Neuron (in vitro differentiated cells): ENCODE data around the gene SLC39A1.
"Not testable (repeated sequence)": the region's sequence is repeated elsewhere in the genome, so short reads cannot be mapped to it uniquely, and the experiment has no call there.

Experiments
- H2AFZ ChIP-seq: one replicate; pipeline ENCODE4 v1.6.1; 2013; ENCODE audit warnings: low read depth, mild to moderate bottlenecking, inconsistent platforms, low read length, moderate library complexity
- H3K27me3 ChIP-seq: one replicate; pipeline ENCODE4 v1.6.1; 2013; ENCODE audit warnings: low read length; ENCODE audit not compliant: insufficient read depth
- H3K36me3 ChIP-seq: one replicate; pipeline ENCODE4 v1.6.1; 2013; ENCODE audit warnings: low read length; ENCODE audit not compliant: insufficient read depth
- H3K4me1 ChIP-seq: one replicate; pipeline ENCODE4 v1.6.1; 2013; ENCODE audit warnings: low read length; ENCODE audit not compliant: insufficient read depth
- H3K4me3 ChIP-seq: 2 replicates; pipeline ENCODE4 v1.5.1; 2013; ENCODE audit warnings: mild to moderate bottlenecking, low read length, moderate library complexity
- H3K9me3 ChIP-seq: one replicate; pipeline ENCODE4 v1.6.1; 2013; ENCODE audit warnings: low read length

SLC39A1 gene, protein sequence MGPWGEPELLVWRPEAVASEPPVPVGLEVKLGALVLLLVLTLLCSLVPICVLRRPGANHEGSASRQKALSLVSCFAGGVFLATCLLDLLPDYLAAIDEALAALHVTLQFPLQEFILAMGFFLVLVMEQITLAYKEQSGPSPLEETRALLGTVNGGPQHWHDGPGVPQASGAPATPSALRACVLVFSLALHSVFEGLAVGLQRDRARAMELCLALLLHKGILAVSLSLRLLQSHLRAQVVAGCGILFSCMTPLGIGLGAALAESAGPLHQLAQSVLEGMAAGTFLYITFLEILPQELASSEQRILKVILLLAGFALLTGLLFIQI

DNA sequence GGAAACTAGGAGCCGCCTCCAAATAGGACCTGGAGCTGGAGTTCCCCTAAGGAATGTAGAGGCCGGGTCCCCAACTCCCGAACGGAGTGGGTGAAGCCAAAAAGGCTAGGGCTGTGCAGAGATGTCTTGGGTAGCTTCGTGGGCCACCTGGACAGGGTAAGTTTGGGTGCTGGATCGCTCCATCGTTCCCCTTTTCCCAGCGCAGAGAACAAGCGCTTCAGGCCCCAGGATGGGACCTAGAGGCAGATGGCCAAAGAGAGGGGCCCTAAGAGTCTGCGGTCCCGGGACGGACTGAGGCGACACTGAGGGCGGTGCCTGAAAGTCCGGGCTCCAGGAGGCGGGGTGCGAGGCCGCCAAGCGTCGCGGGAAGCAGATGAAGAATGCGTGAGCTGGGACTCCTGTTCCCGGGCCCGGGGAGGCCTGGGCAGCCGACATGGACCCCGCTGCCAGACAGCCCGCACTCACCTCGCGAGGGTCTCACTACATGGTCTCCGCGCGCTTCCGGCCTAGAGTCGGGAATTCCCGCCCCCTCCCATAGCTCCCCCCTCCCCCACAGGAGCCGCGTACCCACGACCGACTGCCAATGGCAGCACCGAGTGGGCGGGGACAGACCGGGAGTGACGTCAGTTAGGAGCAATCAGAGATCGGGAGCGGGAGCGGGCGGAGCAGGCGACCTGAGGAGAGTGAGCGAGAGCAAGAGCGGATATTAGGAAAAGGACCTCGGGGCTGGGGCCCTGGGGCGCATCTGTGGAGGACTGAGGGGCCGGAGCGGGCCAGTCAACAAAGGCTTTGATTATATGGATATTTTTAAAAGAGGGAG lies at the start of gene SLC39A1:
TSS of gene SLC39A1 (minus strand) at position 508 of the 820 bp plus-strand sequence. CDS start 822 bp downstream, outside the sequence.
- peak within 1 kb of the TSS; percentile 35 for H2AFZ ChIP-seq
- peak within 1 kb of the TSS; percentile 66 for H3K4me3 ChIP-seq
- H3K4me1 ChIP-seq: peaks cover 35% of the 10 kb centered on the region
- H3K36me3 ChIP-seq: peaks cover 20% of the 10 kb centered on the region
- H3K27me3 ChIP-seq: no peaks in the 10 kb centered on the region
- no peaks in the 10 kb centered on the region for H3K9me3 ChIP-seq

DNA sequence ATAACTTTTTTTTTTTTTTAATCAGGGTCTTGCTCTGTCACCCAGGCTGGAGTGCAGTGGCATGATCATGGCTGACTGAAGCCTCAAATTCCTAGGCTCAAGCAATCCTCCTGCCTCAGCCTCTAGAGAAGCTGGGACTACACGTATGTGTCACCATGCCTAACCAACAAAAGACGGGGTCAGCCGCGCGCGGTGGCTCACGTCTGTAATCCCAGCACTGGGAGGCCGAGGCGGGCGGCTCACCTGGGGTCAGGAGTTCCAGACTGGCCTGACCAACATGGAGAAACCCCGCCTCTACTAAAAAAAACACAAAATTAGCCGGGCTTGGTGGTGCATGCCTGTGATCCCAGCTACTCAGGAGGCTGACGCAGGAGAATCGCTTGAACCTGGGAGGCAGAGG lies 49.2 kb upstream of the SLC39A1 start:
- H2AFZ ChIP-seq, H3K36me3 ChIP-seq: not testable (repeated sequence)

DNA sequence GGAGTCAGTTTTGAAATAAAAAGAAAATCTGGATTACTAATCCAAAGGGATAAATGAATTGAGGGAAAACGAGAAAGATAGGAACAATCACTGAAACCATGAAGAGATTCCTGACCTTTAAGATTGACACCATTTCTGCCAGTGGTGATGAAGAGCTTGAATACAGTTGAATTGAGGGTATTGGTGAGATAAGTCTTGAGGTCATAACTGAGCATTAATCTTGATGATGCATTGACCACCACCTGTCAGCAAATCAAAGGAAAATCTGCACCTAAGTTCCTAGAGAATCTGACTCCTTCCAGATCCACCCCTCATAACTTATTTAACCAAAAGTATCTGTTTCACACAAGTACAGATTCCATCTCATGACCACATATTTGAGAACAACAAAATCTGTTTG lies 48.8 kb upstream of the SLC39A1 start:
- H3K9me3 ChIP-seq: no peaks in the 10 kb centered on the region
- H3K36me3 ChIP-seq: no peaks in the 10 kb centered on the region
- H3K27me3 ChIP-seq: no peaks in the 10 kb centered on the region
- H3K4me1 ChIP-seq: no peaks in the 10 kb centered on the region
- no peak overlapping the region for H3K4me3 ChIP-seq
- H2AFZ ChIP-seq: no peak overlapping the region

More for the DNA sequence above, 49.2 kb upstream of the SLC39A1 start:
- not testable (repeated sequence) for H3K27me3 ChIP-seq, H3K4me1 ChIP-seq, H3K9me3 ChIP-seq, H3K4me3 ChIP-seq

DNA sequence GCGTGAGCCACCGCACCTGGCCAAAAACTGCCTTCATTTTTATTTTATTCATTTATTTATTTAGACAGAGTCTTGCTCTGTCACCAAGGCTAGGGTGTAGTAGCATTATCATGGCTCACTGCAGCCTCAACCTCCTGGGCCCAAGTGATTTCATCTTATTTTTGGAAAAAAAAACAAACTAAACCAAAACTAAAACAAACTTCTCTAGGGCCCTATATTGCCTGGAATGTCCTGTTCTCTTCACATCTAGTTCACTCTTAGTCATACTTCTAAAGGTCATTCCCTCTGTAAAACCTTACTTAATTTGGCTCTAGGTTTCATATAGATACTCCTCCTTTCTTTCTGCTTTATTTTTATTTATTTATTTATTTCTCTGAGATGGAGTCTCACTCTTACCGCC lies 42.8 kb upstream of the SLC39A1 start:
- Histone ChIP-seq H2AFZ (no peak overlapping the region), H3K27me3 (no peaks in the 10 kb centered on the region), H3K4me1 (peaks cover 8% of the 10 kb centered on the region), H3K9me3 (no peaks in the 10 kb centered on the region), H3K36me3 (no peaks in the 10 kb centered on the region), H3K4me3 (no peak overlapping the region)

DNA sequence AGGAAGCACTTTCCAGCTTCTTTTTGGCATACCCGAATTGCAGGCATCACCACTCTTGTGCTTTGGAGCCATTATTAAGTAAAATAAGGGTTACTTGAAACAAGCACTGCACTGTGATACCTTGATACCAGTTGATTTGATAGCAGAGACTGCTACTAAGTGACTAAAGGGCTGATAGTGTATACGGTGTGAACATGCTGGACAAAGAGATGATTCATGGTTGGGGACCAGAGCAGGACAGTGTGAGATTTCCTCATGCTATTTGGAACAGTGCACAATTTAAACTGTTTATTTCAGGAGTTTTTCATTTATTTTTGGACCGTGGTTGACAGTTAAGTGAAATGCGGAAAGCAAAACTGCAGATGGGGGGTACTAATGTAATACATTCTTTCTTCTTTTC lies 37.1 kb upstream of the SLC39A1 start:
- Histone ChIP-seq H2AFZ (no peak overlapping the region), H3K27me3 (no peaks in the 10 kb centered on the region), H3K4me1 (peaks cover 8% of the 10 kb centered on the region), H3K36me3 (no peaks in the 10 kb centered on the region), H3K4me3 (no peak overlapping the region), H3K9me3 (no peaks in the 10 kb centered on the region)

DNA sequence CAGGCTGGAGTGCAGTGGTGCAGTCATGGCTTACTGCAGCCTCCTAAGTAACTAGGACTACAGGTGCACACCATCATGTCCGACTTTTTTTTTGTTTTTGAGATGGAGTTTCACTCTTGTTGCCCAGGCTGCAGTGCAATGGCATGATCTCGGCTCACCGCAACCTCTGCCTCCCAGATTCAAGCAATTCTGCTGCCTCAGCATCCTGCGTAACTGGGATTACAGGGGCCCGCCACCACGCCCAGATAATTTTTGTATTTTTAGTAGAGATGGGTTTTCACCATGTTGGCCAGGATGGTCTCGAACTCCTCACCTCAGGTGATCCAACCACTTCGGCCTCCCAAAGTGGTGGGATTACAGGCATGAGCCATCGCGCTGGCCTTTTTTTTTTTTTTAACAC lies 33.5 kb upstream of the SLC39A1 start:
- H3K9me3 ChIP-seq, H2AFZ ChIP-seq, H3K4me3 ChIP-seq, H3K4me1 ChIP-seq, H3K27me3 ChIP-seq: not testable (repeated sequence)
- H3K36me3 ChIP-seq: peaks cover 25% of the 10 kb centered on the region

DNA sequence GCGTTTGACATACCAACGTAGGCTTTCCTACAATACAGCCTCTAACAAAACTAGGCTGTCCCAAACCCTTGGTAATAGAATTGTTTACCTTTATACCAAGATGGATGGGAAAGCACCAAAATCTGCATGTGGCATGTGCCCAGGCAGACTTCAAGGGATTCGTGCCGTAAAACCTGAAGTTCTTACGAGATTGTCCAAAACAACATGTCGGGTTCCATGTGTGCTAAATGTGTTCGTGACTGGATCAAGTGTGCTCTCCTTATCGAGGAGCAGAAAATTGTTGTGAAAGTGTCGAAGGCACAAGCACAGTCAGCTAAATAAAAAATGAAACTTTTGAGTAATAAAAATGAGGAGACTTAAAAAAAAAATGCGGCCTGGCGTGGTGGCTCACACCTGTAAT lies 32.3 kb upstream of the SLC39A1 start:
- Histone ChIP-seq H3K4me1 (peaks cover 10% of the 10 kb centered on the region), H3K9me3 (no peaks in the 10 kb centered on the region), H2AFZ (no peak overlapping the region), H3K4me3 (no peak overlapping the region), H3K36me3 (peaks cover 33% of the 10 kb centered on the region), H3K27me3 (no peaks in the 10 kb centered on the region)

DNA sequence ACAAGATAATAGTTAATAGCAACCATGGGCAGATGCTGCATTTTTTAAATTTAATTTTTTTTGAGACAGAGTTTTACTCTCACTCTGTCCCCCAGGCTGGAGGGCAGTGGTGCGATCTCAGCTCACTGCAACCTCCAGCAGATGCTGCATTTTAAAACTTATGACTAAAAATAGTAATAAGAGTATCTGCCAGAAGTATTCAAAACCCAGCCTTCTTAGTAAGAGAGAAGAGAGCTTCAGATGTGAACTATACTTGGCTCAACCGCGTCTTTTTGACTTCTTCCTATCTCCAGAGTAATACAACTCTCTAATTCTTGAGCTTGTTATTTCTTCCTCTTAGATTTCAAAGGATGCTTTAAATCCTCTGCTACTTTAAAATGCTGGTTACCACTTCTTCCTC lies 31.9 kb upstream of the SLC39A1 start:
- no peak overlapping the region for H2AFZ ChIP-seq

DNA sequence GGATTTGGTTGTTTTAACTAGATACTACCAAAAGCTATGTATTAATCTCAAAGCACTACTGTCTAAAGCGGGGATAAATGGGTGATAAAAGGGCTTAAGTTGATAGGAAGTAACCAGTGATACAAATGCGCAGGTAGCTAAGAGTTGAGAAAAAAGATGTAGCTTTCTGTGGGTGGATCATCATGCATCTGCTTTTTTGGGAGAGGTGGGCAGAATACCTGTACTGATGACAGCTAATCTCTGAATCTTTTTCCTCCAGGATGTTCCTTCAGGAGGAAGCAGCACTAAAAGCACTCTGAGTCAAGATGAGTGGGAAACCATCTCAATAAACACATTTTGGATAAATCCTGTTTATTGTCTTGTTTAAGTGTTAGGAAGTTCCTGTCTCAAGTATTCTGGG lies 28.5 kb upstream of the SLC39A1 start:
- H3K36me3 ChIP-seq: peaks cover 33% of the 10 kb centered on the region
- no peaks in the 10 kb centered on the region for H3K27me3 ChIP-seq
- H3K9me3 ChIP-seq: no peaks in the 10 kb centered on the region
- H3K4me1 ChIP-seq: peaks cover 10% of the 10 kb centered on the region
- H3K4me3 ChIP-seq: peak overlapping the region; percentile 72
- H2AFZ ChIP-seq: no peak overlapping the region

More for the DNA sequence above, 31.9 kb upstream of the SLC39A1 start:
- H3K36me3 ChIP-seq: peaks cover 33% of the 10 kb centered on the region
- no peaks in the 10 kb centered on the region for H3K27me3 ChIP-seq
- no peaks in the 10 kb centered on the region for H3K9me3 ChIP-seq
- no peak overlapping the region for H3K4me3 ChIP-seq
- peaks cover 10% of the 10 kb centered on the region for H3K4me1 ChIP-seq

DNA sequence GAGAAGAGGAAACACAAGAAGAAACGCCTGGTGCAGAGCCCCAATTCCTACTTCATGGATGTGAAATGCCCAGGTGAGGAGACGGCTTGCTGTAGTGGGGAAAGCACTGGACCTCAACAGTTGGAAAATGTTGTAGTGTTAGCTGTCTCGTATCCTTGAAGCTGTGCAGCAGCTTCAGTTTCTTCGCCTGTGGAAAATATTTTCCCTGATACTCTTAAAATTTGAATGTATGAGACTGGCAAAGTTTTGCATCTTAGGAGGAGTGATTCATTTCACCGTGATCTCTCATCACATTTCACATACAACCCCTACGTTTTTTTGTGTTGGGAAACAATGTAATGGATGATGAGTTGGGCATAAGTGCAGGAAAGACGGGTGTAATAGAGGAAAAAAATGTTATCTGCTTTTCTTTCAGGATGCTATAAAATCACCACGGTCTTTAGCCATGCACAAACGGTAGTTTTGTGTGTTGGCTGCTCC lies 27.9 kb upstream of the SLC39A1 start:
- Histone ChIP-seq H3K36me3 (peaks cover 33% of the 10 kb centered on the region), H3K27me3 (no peaks in the 10 kb centered on the region), H3K4me1 (peaks cover 10% of the 10 kb centered on the region), H3K4me3 (peak overlapping the region; percentile 72), H2AFZ (no peak overlapping the region), H3K9me3 (no peaks in the 10 kb centered on the region)

DNA sequence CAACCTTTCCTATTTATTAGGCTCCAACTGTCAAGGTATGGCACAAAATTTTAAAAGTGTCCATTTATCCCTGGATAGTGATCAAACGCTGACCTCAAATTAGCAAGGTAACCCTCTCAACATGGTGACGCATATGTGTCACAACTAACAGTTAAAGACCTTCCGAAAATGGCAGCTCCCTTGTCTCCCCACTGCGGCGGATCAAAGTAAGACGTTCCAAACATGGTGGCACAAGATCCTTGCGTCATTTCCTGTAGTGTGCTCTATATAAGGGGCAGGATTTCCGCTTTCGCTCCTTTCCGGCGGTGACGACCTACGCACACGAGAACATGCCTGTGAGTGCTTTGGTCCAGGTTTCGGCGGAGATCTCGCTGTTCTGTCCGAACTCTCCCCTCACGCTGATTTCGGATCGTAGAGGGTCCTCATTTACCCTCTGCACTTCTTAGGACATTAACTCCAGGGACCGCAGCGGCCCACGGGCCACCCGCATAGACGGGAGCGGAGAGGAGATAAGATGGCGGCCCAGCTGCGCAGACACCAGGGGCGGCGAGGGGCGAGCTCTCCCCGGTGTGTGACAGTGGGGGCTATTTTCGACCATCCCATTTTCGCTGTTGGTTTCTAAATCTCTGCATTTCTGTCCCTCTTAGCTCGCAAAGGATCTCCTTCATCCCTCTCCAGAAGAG lies 27.3 kb upstream of the SLC39A1 start, which contains the start of gene RPS27:
TSS of gene RPS27 (plus strand) at position 295 of the 683 bp plus-strand sequence. CDS start at position 330, 35 bp downstream.
- Histone ChIP-seq H3K4me1 (peaks cover 13% of the 10 kb centered on the region), H3K36me3 (peaks cover 33% of the 10 kb centered on the region)

DNA sequence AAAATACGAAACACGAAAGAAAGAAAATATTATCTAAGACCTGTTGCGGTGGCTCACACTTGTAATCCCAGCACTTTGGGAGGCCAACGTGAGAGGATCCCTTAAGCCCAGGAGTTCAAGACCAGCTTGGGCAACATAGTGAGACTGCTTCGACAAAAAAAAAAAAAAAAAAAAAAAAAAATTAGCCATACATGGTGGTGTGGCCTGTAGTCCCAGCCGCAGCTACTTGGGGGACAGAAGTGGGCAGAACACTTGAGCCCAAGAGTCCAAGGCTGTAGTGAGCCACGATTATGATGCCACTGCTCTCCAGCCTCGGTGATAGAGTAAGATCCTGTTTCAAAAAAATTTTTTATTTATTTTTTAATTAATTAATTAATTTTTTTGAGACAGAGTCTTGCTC lies 24.3 kb upstream of the SLC39A1 start:
- peaks cover 23% of the 10 kb centered on the region for H3K36me3 ChIP-seq
- no peak overlapping the region for H3K4me3 ChIP-seq
- no peaks in the 10 kb centered on the region for H3K9me3 ChIP-seq
- H3K4me1 ChIP-seq: peaks cover 26% of the 10 kb centered on the region
- H3K27me3 ChIP-seq: no peaks in the 10 kb centered on the region
- H2AFZ ChIP-seq: no peak overlapping the region

More for the DNA sequence above, 27.3 kb upstream of the SLC39A1 start, which contains the start of gene RPS27:
- Histone ChIP-seq H3K9me3 (no peaks in the 10 kb centered on the region), H2AFZ (peak within 1 kb of the TSS; percentile 9), H3K4me3 (peak within 1 kb of the TSS; percentile 72), H3K27me3 (no peaks in the 10 kb centered on the region)
